GM11168 (cell line): ENCODE results near the gene ANXA9.

Experiments
- in situ Hi-C: fragments of 300-500 bp; cut with MboI; formaldehyde crosslinking; loops from one replicate; pipeline ENCODE4 v1.12.0; 2022; ENCODE audit warnings: low sequenced_read_pairs; ENCODE audit not compliant: unreplicated experiment

ANXA9 gene, protein sequence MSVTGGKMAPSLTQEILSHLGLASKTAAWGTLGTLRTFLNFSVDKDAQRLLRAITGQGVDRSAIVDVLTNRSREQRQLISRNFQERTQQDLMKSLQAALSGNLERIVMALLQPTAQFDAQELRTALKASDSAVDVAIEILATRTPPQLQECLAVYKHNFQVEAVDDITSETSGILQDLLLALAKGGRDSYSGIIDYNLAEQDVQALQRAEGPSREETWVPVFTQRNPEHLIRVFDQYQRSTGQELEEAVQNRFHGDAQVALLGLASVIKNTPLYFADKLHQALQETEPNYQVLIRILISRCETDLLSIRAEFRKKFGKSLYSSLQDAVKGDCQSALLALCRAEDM

DNA sequence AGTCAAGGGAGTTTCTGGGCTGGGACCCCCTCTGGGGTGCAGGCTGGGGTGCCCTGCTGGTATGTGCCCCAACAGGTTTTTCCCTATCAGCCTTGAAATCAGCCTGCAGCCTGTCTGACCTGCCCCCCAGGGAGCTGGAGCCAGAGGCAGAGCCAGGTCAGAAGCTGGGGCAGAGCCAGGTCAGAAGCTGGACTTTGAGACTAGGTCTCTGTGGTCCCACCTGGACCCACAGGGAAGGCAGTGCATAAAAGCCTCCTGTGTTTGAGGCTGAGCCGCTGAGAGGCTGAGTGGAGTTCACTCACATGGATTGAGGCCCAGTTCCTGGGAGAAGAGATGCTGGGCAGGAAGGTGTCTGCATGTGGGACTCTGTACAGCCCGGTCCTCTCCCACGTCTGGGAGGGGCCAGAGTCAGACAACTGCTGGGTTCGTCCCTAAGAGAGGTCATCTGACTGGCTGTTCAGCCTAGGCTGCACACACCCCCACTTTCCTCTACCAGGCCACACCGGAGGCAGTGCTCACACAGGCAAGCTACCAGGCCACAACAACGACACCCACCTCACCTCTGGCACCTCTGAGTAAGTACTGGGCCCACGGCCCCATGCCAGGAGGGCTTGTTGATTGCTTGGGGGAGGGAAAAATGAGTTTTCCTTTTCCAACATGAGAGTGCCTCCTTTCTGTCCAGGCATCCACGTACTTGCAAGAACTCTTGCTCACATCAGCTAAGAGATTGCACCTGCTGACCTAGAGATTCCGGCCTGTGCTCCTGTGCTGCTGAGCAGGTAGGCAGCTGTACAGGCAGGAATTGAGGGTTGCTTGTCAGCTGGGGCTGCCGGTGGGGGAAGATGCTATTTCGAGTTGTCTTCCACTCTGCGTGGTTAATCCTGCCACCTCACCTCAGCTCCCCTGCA is at the start of gene ANXA9:
Gene ANXA9, plus strand, starts transcription at position 488 of the 908 bp plus-strand sequence. CDS start 814 bp downstream, outside the sequence.
- in situ Hi-C loops, result no loop called here

DNA sequence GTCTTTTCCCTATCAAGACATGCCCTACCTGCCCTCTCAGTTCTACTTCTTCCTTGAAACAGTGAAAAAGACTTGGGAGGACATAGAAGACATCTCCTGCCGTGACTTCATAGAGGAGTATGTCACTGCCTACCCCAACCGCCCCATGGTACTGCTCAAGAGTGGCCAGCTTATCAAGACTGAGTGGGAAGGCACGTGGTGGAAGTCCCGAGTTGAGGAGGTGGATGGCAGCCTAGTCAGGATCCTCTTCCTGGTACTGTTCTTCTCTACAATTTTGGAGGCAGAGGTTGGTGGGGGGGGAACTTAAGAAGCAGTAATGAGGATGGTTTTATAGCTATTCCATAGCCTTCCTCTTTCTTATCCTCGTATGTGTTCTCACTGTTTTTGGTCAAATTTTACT is 37.2 kb upstream of the ANXA9 start:
- in situ Hi-C loops, result no loop called here

DNA sequence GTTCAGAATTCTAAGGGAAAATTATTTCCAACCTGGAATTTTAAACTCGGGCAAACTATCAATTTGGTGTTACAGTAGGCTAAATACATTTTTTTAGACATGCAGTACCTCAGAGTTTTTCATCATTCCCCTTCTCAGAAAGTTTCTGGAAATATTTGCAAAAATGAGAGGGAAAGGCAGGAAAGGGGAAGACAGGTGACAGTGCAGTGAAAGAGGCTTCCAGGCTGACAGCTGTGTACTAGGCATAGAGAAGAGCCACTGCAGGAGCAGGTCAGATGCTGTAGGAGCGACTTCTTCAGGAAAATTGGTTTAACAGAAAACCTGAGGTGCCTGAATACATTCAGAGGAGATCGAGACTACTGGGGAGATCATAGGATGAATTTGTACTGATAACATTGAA is 27.4 kb upstream of the ANXA9 start:
- in situ Hi-C loops, result no loop called here

DNA sequence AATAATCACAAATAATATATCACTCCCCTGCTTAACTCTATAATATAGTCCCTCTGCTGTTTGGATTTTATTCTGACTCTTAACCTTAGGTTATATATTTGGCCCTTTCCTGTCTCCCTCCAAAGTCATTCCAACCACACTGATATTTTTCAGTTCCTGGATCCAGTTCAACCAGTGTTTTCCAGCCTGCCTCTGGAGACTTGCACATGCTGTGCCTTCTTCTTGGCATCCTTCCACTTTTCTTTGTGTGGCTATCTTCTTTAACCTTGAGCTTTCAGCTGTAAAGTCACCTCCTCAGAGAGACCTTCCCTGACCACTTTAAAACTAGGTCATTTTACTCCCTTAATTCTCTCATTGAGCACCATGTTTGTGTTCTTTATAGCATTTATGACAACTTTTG is 26.8 kb upstream of the ANXA9 start:
- in situ Hi-C loops, result no loop called here

DNA sequence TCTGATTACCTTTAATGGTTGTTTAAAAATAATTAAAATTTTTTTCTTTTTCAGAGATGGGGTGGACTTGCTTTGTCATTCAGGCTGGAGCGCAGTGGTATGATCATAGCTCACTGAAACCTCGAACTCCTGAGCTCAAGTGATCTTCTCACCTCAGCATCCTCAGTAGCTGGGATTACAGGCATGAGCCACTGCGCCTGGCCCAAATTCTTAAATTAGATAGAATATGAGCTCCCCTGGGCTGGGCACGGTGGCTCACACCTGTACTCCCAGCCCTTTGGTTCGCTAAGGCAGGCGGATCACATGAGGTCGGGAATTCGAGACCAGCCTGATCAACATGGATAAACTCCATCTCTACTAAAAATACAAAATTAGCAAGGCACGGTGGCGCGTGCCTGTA is 24.4 kb upstream of the ANXA9 start:
- in situ Hi-C loops, result no loop called here

DNA sequence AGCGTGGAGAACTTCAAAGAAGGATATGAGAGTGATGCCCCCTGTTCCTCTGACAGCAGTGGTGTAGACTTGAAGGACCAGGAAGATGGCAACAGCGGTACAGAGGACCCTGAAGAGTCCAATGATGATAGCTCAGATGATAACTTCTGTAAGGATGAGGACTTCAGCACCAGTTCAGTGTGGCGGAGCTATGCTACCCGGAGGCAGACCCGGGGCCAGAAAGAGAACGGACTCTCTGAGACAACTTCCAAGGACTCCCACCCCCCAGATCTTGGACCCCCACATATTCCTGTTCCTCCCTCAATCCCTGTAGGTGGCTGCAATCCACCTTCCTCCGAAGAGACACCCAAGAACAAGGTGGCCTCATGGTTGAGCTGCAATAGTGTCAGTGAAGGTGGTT is 21.4 kb upstream of the ANXA9 start:
- in situ Hi-C loops, result no loop called here

DNA sequence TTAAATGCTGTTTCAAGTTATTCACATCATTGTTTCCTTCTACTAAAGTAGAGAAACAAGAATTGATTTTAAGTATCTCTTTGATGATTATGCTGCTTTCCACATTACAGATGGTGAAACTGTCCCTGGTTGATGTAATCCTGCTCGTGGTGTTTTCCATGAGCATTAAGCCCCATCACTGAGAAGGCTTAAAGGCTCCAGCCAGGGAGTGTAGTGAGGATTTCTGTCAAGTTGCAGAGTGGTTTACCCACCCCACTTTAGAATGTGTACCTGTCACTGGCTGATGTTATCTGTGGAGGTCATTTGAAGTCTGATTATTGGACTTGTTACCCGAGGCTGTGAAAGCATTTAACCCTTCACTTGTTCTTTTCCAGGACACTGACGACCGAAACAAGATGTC is 20.3 kb upstream of the ANXA9 start:
- in situ Hi-C loops, result no loop called here

DNA sequence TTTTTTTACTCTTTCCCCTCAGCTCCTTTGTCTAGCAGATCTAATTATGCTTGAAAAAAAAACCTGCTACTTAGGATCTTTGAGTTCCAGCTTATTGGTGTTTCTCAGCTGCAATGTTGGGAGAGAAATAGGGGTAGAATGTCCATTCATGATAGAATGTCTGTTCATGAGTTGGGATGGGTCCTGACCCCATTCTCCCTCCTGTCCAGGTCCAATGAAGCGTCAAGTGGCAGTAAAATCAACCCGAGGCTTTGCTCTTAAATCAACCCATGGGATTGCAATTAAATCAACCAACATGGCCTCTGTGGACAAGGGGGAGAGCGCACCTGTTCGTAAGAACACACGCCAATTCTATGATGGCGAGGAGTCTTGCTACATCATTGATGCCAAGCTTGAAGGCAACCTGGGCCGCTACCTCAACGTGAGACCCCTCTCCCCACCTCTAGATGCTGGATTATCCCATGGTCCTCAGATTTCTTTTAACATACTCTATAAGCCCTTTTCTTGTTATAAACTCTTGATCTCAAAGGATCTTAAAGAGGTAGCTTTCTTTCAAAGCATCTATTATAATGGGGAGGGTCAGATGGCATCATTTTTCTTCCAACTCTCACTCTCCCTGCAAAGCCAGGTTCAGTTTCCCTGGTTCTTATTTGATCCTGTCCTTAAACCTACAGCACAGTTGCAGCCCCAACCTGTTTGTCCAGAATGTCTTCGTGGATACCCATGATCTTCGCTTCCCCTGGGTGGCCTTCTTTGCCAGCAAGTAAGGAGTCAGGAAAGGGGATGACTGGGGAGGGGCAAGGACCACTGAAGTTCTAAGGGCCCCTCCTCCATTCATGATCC is 18.6 kb upstream of the ANXA9 start:
- in situ Hi-C loops, result no loop called here

DNA sequence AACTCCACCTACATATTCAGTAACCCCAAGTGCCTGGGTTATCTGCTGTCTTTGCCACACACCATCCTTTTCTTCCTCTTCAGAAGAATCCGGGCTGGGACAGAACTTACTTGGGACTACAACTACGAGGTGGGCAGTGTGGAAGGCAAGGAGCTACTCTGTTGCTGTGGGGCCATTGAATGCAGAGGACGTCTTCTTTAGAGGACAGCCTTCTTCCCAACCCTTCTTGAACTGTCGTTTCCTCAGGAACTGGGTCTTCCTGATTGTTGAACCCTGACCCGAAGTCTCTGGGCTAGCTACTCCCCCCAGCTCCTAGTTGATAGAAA is 18.0 kb upstream of the ANXA9 start:
- in situ Hi-C loops, result no loop called here

DNA sequence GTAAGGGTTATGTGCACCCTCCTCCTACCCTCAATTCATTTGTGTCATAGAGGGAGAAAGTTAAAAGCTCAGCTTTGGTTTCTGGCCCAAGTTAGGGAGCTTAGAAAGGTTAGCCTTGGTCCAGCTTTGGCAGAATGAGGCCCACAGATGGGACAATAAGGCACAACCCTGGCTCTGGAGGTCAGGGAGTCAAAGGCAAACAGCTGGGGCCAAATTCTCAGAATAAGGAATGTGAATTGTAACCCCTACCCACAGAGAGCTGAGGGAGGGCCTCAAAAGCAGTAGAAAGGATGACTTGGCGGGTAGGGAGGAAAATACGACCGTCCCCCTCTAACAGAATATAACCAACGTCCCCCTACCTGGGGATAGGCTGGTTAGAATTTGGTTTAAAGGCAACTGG is 16.5 kb upstream of the ANXA9 start:
- in situ Hi-C loops, result no loop called here

DNA sequence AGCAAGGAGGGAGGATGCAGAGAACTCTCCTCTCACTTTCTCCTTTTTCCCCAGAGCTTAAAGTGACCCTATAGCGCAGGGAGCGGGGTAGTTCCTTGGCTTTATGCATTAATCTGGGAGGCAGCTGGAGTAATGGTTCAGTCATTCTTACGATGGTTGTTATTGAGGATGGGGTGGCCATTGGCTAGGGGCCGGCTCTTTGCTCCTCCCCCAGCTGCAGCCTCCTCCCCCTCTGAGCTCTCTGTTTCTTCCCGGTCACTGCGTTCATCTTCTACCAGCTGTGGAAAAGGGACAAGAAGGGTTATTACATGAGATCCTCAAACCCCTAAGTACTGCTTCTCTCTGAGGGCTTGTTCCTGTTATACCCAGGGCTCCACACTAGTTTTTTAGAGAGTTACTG is 16.1 kb upstream of the ANXA9 start:
- in situ Hi-C loops, result no loop called here

DNA sequence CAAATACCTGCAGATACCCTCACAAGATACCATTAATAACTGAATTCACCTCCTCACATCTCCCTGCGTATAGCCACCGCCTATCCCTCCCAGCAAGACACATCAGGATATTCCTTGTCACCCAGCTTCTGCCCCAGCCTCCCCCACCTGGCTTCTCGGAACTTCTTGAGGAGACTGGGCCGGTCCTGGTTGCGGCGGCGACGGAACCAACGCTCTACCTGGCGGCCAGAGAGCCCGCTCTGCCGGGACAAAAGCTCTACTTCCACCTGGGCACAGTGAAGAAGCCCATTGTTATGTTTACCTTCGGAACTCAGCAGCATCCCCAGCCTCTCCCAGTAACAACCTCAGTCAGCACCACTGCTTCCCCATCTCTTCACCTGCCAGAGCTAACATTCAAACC is 14.2 kb upstream of the ANXA9 start:
- in situ Hi-C loops, result no loop called here

DNA sequence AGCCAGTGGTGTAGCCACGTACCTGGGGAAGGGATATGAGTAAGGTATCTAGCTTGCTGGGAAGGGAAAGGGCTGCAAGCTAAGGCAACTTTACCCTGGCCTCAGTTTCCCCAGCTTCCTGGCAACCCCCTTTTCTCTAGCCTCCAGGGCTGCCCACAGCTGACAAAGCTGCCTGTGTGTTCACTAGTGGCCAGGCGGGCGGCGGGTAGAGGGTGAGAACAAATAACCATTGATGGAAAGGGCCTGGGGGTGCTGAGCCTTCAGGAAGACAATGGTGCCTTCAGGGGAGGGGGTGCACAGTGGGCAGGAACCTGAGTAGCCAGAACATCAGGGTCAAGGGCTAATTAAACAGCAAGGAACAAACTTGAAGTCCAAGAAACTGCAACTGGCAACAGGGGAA is 13.6 kb upstream of the ANXA9 start:
- in situ Hi-C loops, result no loop called here

DNA sequence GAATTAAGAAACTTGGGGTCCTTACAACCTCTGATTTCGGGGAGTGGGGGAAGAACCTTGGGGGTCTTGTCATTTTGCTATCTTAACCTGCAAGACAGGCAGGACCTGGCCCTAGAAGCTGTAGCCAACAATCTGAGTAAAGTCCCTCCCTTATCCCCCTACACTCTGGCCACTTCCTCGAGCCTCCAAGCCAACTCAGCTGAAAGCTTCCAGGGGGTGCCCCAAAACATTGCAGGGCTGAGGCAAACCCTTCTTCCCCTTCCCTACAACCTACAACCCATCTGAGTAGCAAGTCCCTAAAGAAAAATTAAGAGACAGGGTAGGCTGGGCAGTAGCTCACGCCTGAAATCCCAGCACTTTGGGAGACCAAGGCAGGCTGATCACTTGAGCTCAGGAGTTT is 12.5 kb upstream of the ANXA9 start:
- in situ Hi-C loops, result no loop called here

DNA sequence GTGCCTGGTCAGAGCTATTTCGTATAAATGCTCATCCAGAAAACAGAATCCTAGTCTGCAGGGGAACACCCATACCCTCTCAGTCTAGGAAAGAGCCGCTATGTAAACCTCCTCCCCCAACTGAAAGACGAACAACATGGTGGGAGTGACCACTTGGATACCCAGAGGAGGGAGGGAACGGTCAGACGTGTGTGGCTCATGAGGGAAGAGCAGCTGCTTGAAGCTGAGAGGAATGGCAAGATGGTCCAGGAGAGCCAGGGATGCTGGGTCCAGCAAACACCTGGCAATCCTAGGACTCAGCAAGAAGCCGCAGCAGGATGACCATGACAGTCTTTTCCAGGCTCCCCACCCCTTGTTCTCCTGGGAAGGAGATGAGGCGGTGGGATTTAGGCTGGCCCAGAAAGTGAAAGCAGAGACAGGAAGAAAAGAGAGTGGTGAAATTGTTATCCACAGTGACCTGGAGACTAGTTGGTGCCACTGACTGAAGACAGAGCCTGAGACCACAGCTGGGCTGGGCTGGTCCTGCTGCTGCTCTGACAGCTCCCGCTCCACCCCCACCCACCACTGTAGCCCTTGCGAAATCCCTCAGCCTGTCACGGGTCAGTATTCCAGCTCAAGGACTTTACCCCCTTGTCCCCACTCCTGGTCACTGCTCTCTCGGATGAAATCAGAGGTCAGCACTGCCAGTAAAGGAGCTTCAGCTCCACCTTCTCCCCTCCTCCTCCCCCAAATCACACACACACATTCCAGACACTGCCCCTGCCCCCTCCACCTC is 11.1 kb upstream of the ANXA9 start:
- in situ Hi-C loops, result no loop called here

DNA sequence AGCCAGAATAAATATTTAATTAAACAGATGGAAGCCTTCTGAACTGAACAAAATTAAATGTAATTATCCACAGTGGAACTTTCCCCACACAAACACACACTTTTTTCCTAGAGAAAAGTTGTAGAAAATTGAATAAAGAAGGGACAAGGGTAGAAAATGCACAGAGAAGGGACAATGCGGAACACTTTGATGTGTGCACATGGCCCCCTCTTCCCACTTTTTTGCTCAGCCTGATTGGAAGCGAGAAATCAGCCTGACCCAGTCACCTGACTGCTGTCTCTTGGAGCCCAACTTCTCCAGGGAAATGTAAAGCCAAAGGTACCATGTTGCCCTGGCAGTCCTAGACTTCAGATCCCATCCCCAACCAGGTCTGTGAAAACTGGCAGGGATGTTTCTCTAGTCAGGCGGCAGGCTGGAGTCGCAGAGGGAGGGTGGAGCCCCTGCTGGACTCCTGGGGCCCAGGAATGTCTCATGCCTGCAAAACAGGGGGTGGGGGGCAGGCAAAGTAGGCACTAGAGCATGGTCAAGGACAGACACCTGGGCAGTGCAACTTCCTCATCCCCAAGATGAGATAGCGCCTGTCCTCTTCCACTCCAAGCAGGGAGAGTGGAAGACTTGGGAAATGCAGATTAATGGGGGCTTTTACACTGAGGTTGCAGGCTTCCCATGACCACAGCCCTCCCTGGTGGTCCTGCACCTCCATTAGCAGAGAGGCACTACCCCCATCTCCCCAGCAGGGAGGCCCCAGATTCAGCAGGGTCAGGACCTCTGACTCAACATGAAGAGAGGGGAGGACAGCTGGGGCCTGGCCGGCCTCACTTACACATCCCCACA is 10.3 kb upstream of the ANXA9 start:
- in situ Hi-C loops, result no loop called here

DNA sequence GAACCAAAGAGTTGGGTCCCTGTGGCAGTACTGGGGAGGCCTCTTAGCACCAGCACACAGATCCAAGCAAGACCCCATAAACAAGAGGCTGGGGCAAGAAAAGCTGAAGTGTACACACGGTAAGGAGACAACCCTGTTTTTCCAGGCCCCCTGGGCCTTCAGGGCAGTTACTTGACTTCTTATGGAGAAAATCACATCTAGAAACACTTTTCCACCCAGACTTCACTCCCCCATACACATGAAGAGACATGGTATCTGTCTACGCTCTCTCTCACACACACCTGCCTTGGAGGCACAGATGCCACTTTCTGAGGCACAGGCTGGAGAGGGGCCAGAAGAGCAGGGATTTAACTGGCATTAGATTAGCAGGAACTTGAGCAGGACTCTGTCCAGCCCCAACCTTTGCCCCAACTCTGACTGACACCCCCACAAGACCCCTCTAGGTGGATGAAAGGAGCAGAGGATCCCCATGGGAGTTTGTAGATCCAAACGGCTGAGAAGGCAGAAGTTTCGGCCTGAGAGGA is 9.6 kb upstream of the ANXA9 start:
- in situ Hi-C loops, result no loop called here

DNA sequence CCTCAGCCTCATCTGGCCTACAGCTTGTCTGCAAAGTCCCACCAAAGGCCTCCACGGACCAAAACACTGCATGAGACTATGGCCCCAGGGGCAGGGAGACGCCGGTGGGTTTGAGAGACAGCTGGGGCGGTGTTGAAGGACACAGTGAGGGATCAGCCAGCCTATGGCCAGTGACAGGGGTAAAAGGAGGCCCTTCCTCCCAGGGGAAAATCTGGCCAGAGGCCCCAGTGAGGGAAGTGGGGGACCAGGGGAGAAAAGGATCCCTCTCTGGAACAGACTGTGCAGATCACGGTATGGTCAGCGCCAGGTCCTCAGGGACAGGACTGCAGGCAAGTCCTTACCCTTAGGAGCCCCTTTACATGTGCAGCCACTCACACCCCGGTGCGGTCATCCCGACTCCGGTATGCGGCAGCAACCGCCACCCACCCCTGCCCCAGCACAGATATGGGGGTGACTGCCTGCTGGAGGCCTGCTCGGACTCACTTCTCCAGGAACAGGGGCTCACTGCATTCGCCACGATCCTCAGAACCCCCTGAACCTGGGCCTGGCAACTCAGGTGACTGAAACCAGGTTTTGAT is 8.7 kb upstream of the ANXA9 start:
- in situ Hi-C loops, result no loop called here
